ENCODE data around the gene ZNF324. TPM values are rescaled to one million over a fixed set of nuclear protein-coding genes. Genes with fewer than 3 reads are reported as not detected.

The ZNF324 gene
- polyA plus RNA-seq, 1 donor, result 6.3 TPM

Other genes starting within 250 kb of the ZNF324 start
- 17.6 TPM for gene ZNF544, start 238.2 kb upstream of the ZNF324 start, polyA plus RNA-seq (ENCODE audit: insufficient read length)
- 5.7 TPM for gene ZNF8, start 188.1 kb upstream of the ZNF324 start, polyA plus RNA-seq (ENCODE audit: insufficient read length)
- 33.0 TPM for gene ERVK3-1, start 161.7 kb upstream of the ZNF324 start, polyA plus RNA-seq (ENCODE audit: insufficient read length)
- gene ZSCAN22, start 140.1 kb upstream of the ZNF324 start, polyA plus RNA-seq (ENCODE audit: insufficient read length), result 3.2 TPM
- 2.6 TPM for gene A1BG, start 113.6 kb upstream of the ZNF324 start, polyA plus RNA-seq (ENCODE audit: insufficient read length)
- 2.4 TPM for gene ZNF497, start 104.3 kb upstream of the ZNF324 start, polyA plus RNA-seq (ENCODE audit: insufficient read length)
- gene ZNF837, start 86.0 kb upstream of the ZNF324 start, polyA plus RNA-seq (ENCODE audit: insufficient read length), result 1.6 TPM
- gene RPS5, start 79.8 kb upstream of the ZNF324 start, polyA plus RNA-seq (ENCODE audit: insufficient read length), result 1,753 TPM
- not detected for gene RNF225, start 71.4 kb upstream of the ZNF324 start, polyA plus RNA-seq (ENCODE audit: insufficient read length)
- gene ZNF584, start 58.4 kb upstream of the ZNF324 start, polyA plus RNA-seq (ENCODE audit: insufficient read length), result 5.4 TPM
- 6.1 TPM for gene ZNF132, start 26.9 kb upstream of the ZNF324 start, polyA plus RNA-seq (ENCODE audit: insufficient read length)
- gene ZNF324B, start 15.5 kb upstream of the ZNF324 start, polyA plus RNA-seq (ENCODE audit: insufficient read length), result 4.0 TPM
- gene ZNF446, start 9.3 kb downstream of the ZNF324 start, polyA plus RNA-seq (ENCODE audit: insufficient read length), result 8.7 TPM
- 6.1 TPM for gene SLC27A5, start 44.9 kb downstream of the ZNF324 start, polyA plus RNA-seq (ENCODE audit: insufficient read length)
- 11.6 TPM for gene ZBTB45, start 52.7 kb downstream of the ZNF324 start, polyA plus RNA-seq (ENCODE audit: insufficient read length)
- gene TRIM28, start 77.0 kb downstream of the ZNF324 start, polyA plus RNA-seq (ENCODE audit: insufficient read length), result 357 TPM
- 77.9 TPM for gene CHMP2A, start 88.0 kb downstream of the ZNF324 start, polyA plus RNA-seq (ENCODE audit: insufficient read length)
- 74.0 TPM for gene UBE2M, start 91.5 kb downstream of the ZNF324 start, polyA plus RNA-seq (ENCODE audit: insufficient read length)
- 19.9 TPM for gene MZF1, start 106.3 kb downstream of the ZNF324 start, polyA plus RNA-seq (ENCODE audit: insufficient read length)

Data from hindlimb muscle (tissue), 1 donor.